DMS153 treated with DMSO at 0.1 percent for 48 hours (cell line): ENCODE data around the gene AREG.

Experiments
- DNase-seq: peaks from one replicate; lab custom pipeline; 2025; ENCODE audit not compliant: unreplicated experiment; lab: John Stamatoyannopoulos, UW

AREG gene

DNA sequence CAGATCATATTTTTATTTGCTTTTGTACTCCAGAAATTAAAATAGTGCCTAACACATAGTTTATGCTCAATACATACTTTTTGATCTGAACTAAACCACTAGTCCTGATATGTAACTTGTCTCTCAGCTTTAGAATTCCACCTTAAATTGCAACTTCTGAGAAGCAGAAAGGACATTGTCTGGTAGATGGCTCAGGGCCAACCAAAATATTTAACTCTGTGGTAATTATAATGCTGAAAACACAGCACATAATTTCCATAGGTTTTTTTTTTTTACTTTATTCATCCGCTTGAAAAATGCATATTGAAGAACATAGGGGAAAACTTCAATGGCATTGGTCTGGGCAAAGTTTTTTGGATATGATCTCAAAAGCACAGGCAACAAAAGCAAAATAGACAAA, 59.3 kb downstream of the AREG start:
- no peak for DNase-seq
